Choroid plexus epithelial cell (primary cell): Measurements from ENCODE around the gene MYO1G.

Experiments
- DNase-seq: peaks from one replicate; pipeline ENCODE4 v3.0.0-alpha.2; 2010; ENCODE audit warnings: low read depth
- H3K4me3 ChIP-seq: 2 replicates; pipeline ENCODE4 v1.5.1; 2011; ENCODE audit warnings: low read depth, mild to moderate bottlenecking, control low read depth, low read length, moderate library complexity
- TF ChIP-seq, protein P1 (sequence below): conservative IDR thresholded peaks from 2 replicates; pipeline ENCODE4 v1.5.1; 2011; ENCODE audit warnings: low read depth, mild to moderate bottlenecking, control low read depth, inconsistent platforms, low read length, moderate library complexity

The MYO1G gene

GRCh38 chr7:44984478-44984758, 5.6 kb upstream of the MYO1G start:
- TF ChIP-seq, protein P1, sequence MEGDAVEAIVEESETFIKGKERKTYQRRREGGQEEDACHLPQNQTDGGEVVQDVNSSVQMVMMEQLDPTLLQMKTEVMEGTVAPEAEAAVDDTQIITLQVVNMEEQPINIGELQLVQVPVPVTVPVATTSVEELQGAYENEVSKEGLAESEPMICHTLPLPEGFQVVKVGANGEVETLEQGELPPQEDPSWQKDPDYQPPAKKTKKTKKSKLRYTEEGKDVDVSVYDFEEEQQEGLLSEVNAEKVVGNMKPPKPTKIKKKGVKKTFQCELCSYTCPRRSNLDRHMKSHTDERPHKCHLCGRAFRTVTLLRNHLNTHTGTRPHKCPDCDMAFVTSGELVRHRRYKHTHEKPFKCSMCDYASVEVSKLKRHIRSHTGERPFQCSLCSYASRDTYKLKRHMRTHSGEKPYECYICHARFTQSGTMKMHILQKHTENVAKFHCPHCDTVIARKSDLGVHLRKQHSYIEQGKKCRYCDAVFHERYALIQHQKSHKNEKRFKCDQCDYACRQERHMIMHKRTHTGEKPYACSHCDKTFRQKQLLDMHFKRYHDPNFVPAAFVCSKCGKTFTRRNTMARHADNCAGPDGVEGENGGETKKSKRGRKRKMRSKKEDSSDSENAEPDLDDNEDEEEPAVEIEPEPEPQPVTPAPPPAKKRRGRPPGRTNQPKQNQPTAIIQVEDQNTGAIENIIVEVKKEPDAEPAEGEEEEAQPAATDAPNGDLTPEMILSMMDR: no peak
- no peak for DNase-seq
- no peak overlapping the region for H3K4me3 ChIP-seq

DNA sequence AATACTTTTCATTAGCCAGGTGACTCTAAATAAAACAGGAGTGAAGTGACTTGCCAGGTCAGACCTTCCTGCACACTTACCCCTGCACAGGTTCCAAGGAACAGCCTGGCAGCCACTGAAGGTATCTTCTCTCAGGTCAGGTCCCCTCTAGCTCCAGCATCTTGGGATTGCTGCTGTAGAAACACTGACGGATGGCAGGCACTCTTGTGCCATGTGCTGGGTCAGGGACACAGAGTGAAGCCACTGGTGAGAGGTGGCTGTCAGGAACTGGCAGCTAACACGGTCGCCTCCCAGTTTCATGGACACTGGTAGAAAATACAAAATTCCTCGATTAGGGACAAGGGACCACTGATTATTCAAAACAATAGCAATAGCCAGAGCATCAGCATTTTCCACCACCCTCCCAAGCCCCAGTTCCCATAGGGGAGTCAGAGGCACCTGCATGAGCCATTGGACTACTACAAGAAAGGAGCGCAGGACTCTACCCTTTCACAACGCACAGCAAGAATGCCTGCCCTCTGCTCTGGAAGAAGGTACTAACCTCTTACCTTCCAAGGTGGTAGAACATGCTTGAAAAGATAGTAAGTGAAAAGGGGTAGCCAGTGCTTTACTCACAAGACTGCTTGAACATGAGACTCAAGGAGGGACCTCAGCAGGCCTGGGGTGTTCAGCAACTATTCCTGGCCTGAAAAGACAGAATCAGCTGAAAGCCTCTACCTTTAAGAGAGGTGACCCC, 5.1 kb upstream of the MYO1G start:
- TF ChIP-seq, protein P1: no peak
- DNase-seq: no peak
- H3K4me3 ChIP-seq: no peak overlapping the region

DNA sequence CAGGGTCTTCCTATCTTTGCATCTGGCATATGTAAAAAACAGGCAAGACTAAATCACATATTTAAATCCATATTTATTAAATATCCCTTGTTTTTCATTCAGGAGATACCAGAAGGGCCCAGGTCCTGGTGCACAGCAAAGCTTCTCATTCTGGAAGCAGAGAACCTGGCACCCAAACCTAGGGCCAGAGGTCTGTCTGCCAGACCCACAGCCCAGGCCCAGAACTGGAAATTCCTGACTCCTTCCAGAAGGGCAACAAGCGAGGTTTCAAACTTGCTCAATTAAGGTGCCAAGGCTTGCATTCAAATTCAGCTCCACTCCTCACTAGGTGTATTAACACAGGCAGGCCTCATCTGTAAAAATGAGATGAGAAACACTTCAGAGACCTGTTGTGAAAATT, 4.2 kb upstream of the MYO1G start:
- DNase-seq: no peak
- no peak overlapping the region for H3K4me3 ChIP-seq
- TF ChIP-seq, protein P1: no peak

DNA sequence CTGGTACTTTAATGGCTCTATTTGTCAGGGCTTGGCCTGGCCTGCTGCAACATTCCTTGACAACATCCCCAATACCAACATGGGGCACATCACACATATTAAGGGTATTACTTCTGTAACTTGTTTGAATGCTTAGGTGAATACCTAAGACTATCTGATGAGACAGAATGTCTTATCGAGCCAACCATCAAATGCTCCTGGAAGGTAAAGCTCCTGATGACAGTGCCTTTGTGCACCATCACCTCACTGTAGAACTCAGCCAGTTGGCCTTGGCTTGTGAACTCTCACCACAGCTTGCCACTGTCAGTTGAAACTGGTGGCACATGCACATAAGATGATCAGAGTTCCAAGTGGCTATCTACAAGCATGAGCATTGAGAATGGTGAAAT, 3.7 kb upstream of the MYO1G start:
- TF ChIP-seq, protein P1: no peak
- H3K4me3 ChIP-seq: no peak overlapping the region
- DNase-seq: no peak

DNA sequence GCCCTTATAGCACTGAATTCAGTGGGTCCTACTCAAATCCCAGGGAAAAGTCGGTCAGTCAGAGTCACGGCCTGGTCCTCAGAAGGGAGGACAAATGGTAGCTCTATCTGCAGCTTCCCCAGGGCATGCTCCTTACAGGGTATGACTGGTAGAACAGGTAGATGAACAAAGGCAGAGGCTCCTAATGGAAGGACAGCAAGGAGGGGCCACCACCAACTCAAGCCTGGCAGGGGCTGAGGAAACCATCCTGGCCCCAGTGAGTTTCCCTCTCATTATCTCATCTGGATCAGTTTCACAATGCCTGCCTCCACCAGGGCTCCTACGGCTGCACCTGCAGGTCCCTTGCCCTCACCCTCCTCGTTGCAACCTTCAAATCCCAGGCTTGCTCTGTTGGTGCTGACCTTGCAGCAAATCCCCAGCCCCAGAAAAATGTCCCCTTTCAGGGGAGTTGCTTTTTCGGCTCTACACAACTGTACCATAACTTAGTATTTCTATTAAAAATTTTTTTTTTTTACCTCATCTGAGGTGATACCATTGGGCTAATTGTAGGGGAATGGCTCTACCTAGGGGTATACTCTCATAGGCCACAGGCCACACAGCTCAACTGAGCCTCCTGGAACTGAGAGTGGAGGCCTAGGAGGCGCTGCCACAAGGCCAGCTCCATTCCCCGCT, 2.4 kb upstream of the MYO1G start:
- no peak for DNase-seq
- TF ChIP-seq, protein P1: no peak
- H3K4me3 ChIP-seq: no peak overlapping the region

GRCh38 chr7:44980393-44981034, 1.7 kb upstream of the MYO1G start:
- TF ChIP-seq, protein P1: no peak
- no peak overlapping the region for H3K4me3 ChIP-seq
- peak; percentile 48 for DNase-seq
